Neutrophil (primary cell): ENCODE data around the gene CHD2.

Experiments
- H3K27ac ChIP-seq: fragments of 200-600 bp; sonication (generic); 2 replicates; pipeline ENCODE4 v1.5.1; 2016; ENCODE audit warnings: mild to moderate bottlenecking, moderate library complexity
- H3K27me3 ChIP-seq: fragments of 200-600 bp; sonication (generic); 2 replicates; pipeline ENCODE4 v1.6.0; 2016; ENCODE audit warnings: mild to moderate bottlenecking
- H3K36me3 ChIP-seq: fragments of 200-600 bp; sonication (generic); 2 replicates; pipeline ENCODE4 v1.5.1; 2017
- H3K4me1 ChIP-seq, 2 experiments: fragments of 200-600 bp in 1 of 2; sonication (generic) in 1 of 2; 1 replicate in 1 of 2; 2 replicates in 1 of 2; pipeline versions ENCODE4 v1.5.1 to v1.6.1; 2013 to 2016; ENCODE audit warnings: low read depth in 1 of 2, low read length in 1 of 2, mild to moderate bottlenecking in 1 of 2, moderate library complexity in 1 of 2; ENCODE audit not compliant: control insufficient read depth in 1 of 2, insufficient read depth in 1 of 2
- H3K4me3 ChIP-seq, 2 experiments: fragments of 200-600 bp in 1 of 2; sonication (generic) in 1 of 2; 1 replicate in 1 of 2; 2 replicates in 1 of 2; pipeline ENCODE4 v1.5.1; 2013 to 2016; ENCODE audit warnings: low read depth in 1 of 2, low read length in 1 of 2, mild to moderate bottlenecking in 1 of 2, moderate library complexity in 1 of 2
- H3K9me3 ChIP-seq: fragments of 200-600 bp; sonication (generic); 2 replicates; pipeline ENCODE4 v1.5.1; 2016
- CTCF ChIP-seq: fragments of 200-600 bp; sonication (generic); IDR thresholded peaks from 2 replicates; pipeline ENCODE4 v1.5.1; 2016; ENCODE audit warnings: antibody characterized with exemption

CHD2 gene

GRCh38 chr15:92930054-92930621, 30.0 kb downstream of the CHD2 start:
- no peaks in the 10 kb centered on the region for H3K9me3 ChIP-seq
- H3K27ac ChIP-seq, result no peak overlapping the region
- no peak overlapping the region for H3K4me3 ChIP-seq
- H3K27me3 ChIP-seq, result no peaks in the 10 kb centered on the region
- H3K4me1 ChIP-seq, result peaks cover 0 to 3% of the 10 kb centered on the region in 2 experiments
- TF ChIP-seq CTCF, result no peak
- peaks cover 97% of the 10 kb centered on the region for H3K36me3 ChIP-seq

- H3K27ac ChIP-seq, result peak overlapping the region; percentile 8
- H3K27me3 ChIP-seq, result no peaks in the 10 kb centered on the region
- TF ChIP-seq CTCF, result no peak
- H3K4me3 ChIP-seq, result no peak overlapping the region
- peaks cover 0 to 3% of the 10 kb centered on the region in 2 experiments for H3K4me1 ChIP-seq
- peaks cover 97% of the 10 kb centered on the region for H3K36me3 ChIP-seq
- no peaks in the 10 kb centered on the region for H3K9me3 ChIP-seq
Observed at GRCh38 chr15:92930776-92931175, 30.7 kb downstream of the CHD2 start.

- no peak for TF ChIP-seq CTCF
- H3K27me3 ChIP-seq, result no peaks in the 10 kb centered on the region
- peaks cover 97% of the 10 kb centered on the region for H3K36me3 ChIP-seq
- no peaks in the 10 kb centered on the region for H3K9me3 ChIP-seq
- peak overlapping the region; percentile 46 for H3K27ac ChIP-seq
- peaks cover 0 to 3% of the 10 kb centered on the region in 2 experiments for H3K4me1 ChIP-seq
- no peak overlapping the region for H3K4me3 ChIP-seq
Observed at GRCh38 chr15:92932946-92933649, 33.0 kb downstream of the CHD2 start.

GRCh38 chr15:92933831-92934230, 33.7 kb downstream of the CHD2 start:
- H3K4me3 ChIP-seq, result no peak overlapping the region
- H3K27ac ChIP-seq, result peak overlapping the region; percentile 46
- TF ChIP-seq CTCF, result no peak
- H3K9me3 ChIP-seq, result no peaks in the 10 kb centered on the region
- H3K27me3 ChIP-seq, result no peaks in the 10 kb centered on the region
- H3K36me3 ChIP-seq, result peaks cover 97% of the 10 kb centered on the region
- peaks cover 0 to 3% of the 10 kb centered on the region in 2 experiments for H3K4me1 ChIP-seq

GRCh38 chr15:92934716-92935115, 34.6 kb downstream of the CHD2 start:
- Histone ChIP-seq H3K4me1 (peaks cover 0 to 3% of the 10 kb centered on the region in 2 experiments), H3K36me3 (peaks cover 97% of the 10 kb centered on the region), H3K27me3 (no peaks in the 10 kb centered on the region), H3K9me3 (no peaks in the 10 kb centered on the region), H3K27ac (peak overlapping the region; percentile 46), H3K4me3 (no peak overlapping the region)
- TF ChIP-seq CTCF, result no peak
